ENCODE results near the gene JAGN1. TPM values are rescaled to one million over a fixed set of nuclear protein-coding genes. Genes with fewer than 3 reads are reported as not detected.
A peak's percentile ranks its signal among the peaks of the same experiment; 100 is the strongest.

JAGN1 gene
- total RNA-seq, 4 donors from 2014 or later, result 42.8 to 96.4 (median 67.0) TPM

DNA sequence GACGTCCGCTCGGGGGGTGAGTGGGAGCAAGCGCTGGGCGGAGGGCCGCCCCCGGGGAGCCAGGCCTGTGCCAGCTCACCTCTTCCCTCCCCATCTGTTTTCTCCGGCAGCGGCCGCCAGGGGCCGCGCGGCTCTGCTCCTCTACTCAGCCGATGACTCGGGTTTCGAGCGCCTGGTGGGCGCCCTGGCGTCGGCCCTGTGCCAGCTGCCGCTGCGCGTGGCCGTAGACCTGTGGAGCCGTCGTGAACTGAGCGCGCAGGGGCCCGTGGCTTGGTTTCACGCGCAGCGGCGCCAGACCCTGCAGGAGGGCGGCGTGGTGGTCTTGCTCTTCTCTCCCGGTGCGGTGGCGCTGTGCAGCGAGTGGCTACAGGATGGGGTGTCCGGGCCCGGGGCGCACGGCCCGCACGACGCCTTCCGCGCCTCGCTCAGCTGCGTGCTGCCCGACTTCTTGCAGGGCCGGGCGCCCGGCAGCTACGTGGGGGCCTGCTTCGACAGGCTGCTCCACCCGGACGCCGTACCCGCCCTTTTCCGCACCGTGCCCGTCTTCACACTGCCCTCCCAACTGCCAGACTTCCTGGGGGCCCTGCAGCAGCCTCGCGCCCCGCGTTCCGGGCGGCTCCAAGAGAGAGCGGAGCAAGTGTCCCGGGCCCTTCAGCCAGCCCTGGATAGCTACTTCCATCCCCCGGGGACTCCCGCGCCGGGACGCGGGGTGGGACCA lies 42.6 kb downstream of the JAGN1 start:
- ATAC-seq (peak; percentile 70 to 71), DNase-seq (peak; percentile 55 to 83)
- Histone ChIP-seq H3K27me3 (no peaks in the 10 kb centered on the region), H3K4me1 (peaks cover 27 to 29% of the 10 kb centered on the region in 2 donors), H3K27ac (peak overlapping the region; percentile 88 to 97 (median 96)), H3K4me3 (peak overlapping the region; percentile 85 to 94 (median 88)), H3K36me3 (peaks cover 0 to 45% of the 10 kb centered on the region in 2 donors), H3K9me3 (no peaks in the 10 kb centered on the region)
- TF ChIP-seq POLR2A (IDR thresholded peaks at IDR 0.05), result no peak
- TF ChIP-seq, protein P1, sequence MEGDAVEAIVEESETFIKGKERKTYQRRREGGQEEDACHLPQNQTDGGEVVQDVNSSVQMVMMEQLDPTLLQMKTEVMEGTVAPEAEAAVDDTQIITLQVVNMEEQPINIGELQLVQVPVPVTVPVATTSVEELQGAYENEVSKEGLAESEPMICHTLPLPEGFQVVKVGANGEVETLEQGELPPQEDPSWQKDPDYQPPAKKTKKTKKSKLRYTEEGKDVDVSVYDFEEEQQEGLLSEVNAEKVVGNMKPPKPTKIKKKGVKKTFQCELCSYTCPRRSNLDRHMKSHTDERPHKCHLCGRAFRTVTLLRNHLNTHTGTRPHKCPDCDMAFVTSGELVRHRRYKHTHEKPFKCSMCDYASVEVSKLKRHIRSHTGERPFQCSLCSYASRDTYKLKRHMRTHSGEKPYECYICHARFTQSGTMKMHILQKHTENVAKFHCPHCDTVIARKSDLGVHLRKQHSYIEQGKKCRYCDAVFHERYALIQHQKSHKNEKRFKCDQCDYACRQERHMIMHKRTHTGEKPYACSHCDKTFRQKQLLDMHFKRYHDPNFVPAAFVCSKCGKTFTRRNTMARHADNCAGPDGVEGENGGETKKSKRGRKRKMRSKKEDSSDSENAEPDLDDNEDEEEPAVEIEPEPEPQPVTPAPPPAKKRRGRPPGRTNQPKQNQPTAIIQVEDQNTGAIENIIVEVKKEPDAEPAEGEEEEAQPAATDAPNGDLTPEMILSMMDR (IDR thresholded peaks at IDR 0.05 in 4 of 5, conservative IDR thresholded peaks at IDR 0.05 in 1 of 5), result peak; percentile 78 to 90 (median 89)
- in situ Hi-C loops (cut with MboI; ENCODE audit: low sequenced_read_pairs in 4 of 4), result loop anchor here in 2 of 4 donors (10.0 kb wide), 2 partner anchors 88 to 92 kb away; partner anchors contain the start of genes FANCD2 (in 1 of the 2) and RPUSD3 (in 1 of the 2)
- intact Hi-C loops (cut with DNase I; ENCODE audit: low total_unique reads), result loop anchor here (1.0 to 10.0 kb wide), 8 partner anchors 13 to 294 kb away; partner anchors contain the start of genes BRK1, FANCD2, JAGN1 and VHL

DNA sequence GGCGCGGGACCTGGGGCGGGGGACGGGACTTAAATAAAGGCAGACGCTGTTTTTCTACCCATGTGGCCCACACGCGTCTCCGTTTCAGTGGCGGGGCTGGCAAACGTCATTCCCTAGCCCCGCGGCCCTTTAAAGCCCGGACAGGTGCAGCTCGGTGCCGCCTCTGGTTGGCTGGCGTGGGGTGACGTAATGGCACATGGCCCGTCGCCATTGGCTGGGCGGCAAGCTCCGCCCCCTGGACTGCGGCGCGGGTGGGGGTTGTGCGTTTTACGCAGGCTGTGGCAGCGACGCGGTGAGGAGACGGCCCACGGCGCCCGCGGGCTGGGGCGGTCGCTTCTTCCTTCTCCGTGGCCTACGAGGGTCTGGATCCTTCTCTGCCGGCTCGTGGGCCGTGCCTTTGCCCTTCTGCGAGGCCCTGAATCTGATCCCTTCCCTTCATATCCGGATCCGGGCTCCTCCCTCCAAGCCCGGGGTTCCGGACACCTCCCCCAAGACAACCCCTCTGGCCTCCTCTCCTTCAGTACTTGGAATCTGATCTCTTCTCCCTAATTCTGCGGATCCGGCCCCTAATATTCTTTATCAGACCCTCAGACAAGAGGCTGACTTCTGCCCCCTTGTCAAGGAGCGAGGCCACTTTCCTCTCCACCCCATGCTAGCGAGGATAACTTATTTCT lies 43.3 kb downstream of the JAGN1 start, which contains the start of gene CRELD1:
TSS of gene CRELD1 (plus strand) at position 274 of the 674 bp plus-strand sequence. CDS start 605 bp downstream, outside the sequence.
- intact Hi-C loops (cut with DNase I; ENCODE audit: low total_unique reads) (loop anchor here (1.0 to 10.0 kb wide), 8 partner anchors 13 to 294 kb away; partner anchors contain the start of genes BRK1, FANCD2, JAGN1 and VHL), in situ Hi-C loops (cut with MboI; ENCODE audit: low sequenced_read_pairs in 4 of 4) (loop anchor here in 2 of 4 donors (10.0 kb wide), 2 partner anchors 89 to 91 kb away; partner anchors contain the start of genes FANCD2 (in 1 of the 2) and RPUSD3 (in 1 of the 2))
- Histone ChIP-seq H3K4me1 (peaks cover 27 to 29% of the 10 kb centered on the region in 2 donors), H3K9me3 (no peaks in the 10 kb centered on the region), H3K4me3 (peak within 1 kb of the TSS; percentile 85 to 94 (median 88)), H3K27ac (peak within 1 kb of the TSS; percentile 88 to 97 (median 96)), H3K27me3 (no peaks in the 10 kb centered on the region), H3K36me3 (peaks cover 0 to 47% of the 10 kb centered on the region in 2 donors)
- ATAC-seq (peak; percentile 86 to 87), DNase-seq (peak; percentile 93 to 96)
- TF ChIP-seq, protein P1 (IDR thresholded peaks at IDR 0.05 in 4 of 5, conservative IDR thresholded peaks at IDR 0.05 in 1 of 5), result no peak
- TF ChIP-seq POLR2A (IDR thresholded peaks at IDR 0.05), result peak; percentile 87 to 94

DNA sequence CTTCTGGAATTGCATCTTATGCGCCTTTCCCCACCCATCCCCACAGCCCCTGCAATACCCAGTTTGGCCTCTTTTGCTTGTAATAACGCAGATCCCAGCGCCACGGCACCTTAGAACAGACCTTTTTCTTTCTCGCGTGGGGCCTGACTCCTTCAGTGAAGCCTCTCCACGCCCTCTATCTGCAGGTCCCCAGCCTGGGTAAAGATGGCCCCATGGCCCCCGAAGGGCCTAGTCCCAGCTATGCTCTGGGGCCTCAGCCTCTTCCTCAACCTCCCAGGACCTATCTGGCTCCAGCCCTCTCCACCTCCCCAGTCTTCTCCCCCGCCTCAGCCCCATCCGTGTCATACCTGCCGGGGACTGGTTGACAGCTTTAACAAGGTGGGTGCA lies 43.8 kb downstream of the JAGN1 start:
- peaks cover 27 to 29% of the 10 kb centered on the region in 2 donors for H3K4me1 ChIP-seq
- H3K9me3 ChIP-seq, result no peaks in the 10 kb centered on the region
- peak overlapping the region; percentile 88 to 97 (median 96) for H3K27ac ChIP-seq
- peak overlapping the region; percentile 85 to 94 (median 88) for H3K4me3 ChIP-seq
- in situ Hi-C loops (cut with MboI; ENCODE audit: low sequenced_read_pairs in 4 of 4) (loop anchor here in 2 of 4 donors (10.0 kb wide), 2 partner anchors 89 to 91 kb away; partner anchors contain the start of genes FANCD2 (in 1 of the 2) and RPUSD3 (in 1 of the 2)), intact Hi-C loops (cut with DNase I; ENCODE audit: low total_unique reads) (loop anchor here (5.0 to 10.0 kb wide), 2 partner anchors 211 to 293 kb away; partner anchors contain the start of gene VHL)
- H3K27me3 ChIP-seq, result no peaks in the 10 kb centered on the region
- ATAC-seq (peak in 1 of 2 donors; percentile 0), DNase-seq (no peak)
- no peak for TF ChIP-seq POLR2A (IDR thresholded peaks at IDR 0.05)
- TF ChIP-seq, protein P1 (IDR thresholded peaks at IDR 0.05 in 4 of 5, conservative IDR thresholded peaks at IDR 0.05 in 1 of 5), result peak in 2 of 5 experiments; percentile 11 to 28
- peaks cover 0 to 47% of the 10 kb centered on the region in 2 donors for H3K36me3 ChIP-seq

- Histone ChIP-seq H3K4me3 (peak overlapping the region in 3 of 4 donors; percentile 85 to 89 (median 86)), H3K4me1 (peaks cover 27 to 29% of the 10 kb centered on the region in 2 donors), H3K27me3 (no peaks in the 10 kb centered on the region), H3K27ac (peak overlapping the region in 2 of 4 donors; percentile 96 to 97), H3K36me3 (peaks cover 0 to 42% of the 10 kb centered on the region in 2 donors), H3K9me3 (no peaks in the 10 kb centered on the region)
- intact Hi-C loops (cut with DNase I; ENCODE audit: low total_unique reads), result loop anchor here (5.0 to 10.0 kb wide), 2 partner anchors 210 to 292 kb away; partner anchors contain the start of gene VHL
- in situ Hi-C loops (cut with MboI; ENCODE audit: low sequenced_read_pairs in 4 of 4), result loop anchor here in 2 of 4 donors (10.0 kb wide), 2 partner anchors 90 kb away; partner anchors contain the start of genes FANCD2 (in 1 of the 2) and RPUSD3 (in 1 of the 2)
- ATAC-seq, result no peak
- no peak for DNase-seq
- TF ChIP-seq, protein P1 (IDR thresholded peaks at IDR 0.05 in 4 of 5, conservative IDR thresholded peaks at IDR 0.05 in 1 of 5), result no peak
- TF ChIP-seq POLR2A (IDR thresholded peaks at IDR 0.05), result no peak
Observed at GRCh38 chr3:9934993-9935392, 44.6 kb downstream of the JAGN1 start.
